GM19395 (cell line): ENCODE data around the gene ACOT13.
"Not testable (repeated sequence)": the region's sequence is repeated elsewhere in the genome, so short reads cannot be mapped to it uniquely, and the experiment has no call there.

Source experiments
- ATAC-seq: cut with Tn5 transposase; IDR thresholded peaks from one replicate; pipeline ENCODE4 v1.9.1; 2021; ENCODE audit warnings: mild to moderate bottlenecking, moderate library complexity; ENCODE audit not compliant: unreplicated experiment

Gene ACOT13

DNA sequence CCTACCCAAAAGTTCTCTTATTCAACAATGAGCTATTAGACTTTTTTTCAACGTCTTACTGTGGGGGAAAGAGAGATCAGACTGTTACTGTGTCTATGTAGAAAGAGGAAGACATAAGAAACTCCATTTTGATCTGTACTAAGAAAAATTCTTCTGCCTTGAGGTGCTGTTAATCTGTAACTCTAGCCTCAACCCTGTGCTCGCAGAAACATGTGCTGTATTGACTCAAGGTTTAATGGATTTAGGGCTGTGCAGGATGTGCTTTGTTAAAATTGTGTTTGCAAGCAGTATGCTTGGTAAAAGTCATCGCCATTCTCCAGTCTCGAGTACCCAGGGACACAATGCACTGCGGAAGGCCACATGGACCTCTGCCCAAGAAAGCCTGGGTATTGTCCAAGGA lies 5.1 kb upstream of the ACOT13 start:
- ATAC-seq = not testable (repeated sequence)

DNA sequence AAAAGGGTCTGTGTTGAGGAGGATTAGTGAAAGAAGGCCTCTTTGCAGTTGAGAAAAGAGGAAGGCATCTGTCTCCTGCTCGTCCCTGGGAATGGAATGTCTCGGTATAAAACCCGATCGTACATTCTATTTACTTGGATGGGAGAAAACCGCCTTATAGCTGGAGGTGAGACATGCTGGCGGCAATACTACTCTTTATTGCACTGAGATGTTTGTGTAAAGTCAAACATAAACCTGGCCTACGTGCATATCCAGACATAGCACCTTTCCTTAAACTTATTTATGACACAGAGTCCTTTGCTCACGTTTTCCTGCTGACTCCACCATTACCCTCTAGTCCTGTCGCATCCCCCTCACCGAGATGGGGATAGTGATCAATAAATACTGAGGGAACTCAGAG lies 4.6 kb upstream of the ACOT13 start:
- ATAC-seq = no peak

DNA sequence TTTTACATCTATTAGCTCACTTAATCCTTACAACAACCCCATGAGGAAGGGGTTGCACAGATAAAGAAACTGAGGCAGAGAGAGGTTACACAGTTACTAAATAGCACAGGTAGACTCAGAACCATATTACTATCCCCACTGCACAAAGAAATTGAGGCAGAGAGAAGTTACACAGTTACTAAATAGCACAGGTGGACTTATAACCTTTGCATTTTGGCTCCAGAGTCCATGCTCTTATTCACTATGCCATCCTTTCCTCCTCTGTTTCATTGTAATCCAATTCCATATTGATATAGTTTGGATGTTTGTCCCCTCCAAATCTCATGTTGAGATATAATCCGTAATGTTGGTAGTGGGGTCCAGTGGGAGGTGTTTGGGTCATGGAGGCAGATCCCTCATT lies 3.7 kb upstream of the ACOT13 start:
- no peak for ATAC-seq

DNA sequence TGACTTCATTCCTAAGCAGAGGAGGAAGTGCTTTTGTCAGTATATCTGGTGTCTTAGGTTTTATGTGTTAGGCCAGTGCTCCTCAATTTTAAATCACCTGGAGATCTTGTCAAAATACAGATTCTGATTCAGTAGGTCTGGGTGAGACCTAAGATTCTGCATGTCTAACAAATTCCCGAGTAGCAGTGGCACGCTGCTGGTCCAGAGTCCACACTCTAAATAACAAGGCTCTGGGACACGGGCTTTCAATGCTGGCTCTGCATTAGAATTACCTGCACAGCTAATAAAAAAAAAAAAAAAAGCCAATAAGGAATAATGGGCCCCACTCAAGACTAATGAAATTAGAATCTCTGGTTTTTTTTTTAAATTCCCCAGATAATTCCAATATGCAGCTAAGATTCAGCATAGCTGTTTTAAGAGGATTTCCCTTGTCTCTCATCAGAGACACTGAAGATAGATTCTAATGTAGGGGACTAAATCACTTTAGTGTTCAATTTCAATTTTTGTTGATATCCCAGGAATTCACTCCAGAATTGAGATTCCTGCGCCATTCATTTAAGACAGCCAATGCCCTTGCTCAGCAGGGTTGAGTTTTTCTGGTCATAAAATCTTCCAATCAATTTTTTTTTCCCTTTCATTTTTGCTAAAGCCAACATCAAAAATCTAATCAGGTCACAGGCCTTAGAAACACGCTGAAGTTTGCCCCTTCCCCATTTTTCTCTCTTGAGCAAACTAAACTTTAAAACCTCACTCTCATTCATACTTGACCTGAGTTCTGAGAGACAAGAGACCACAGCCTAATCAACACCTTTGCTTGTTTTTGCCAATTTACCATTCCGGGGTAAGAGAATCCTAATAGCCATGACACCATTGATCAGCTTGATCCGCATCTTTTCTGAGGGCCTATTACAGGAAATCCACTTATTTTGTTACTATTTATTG lies 2.6 kb upstream of the ACOT13 start:
- ATAC-seq = no peak

DNA sequence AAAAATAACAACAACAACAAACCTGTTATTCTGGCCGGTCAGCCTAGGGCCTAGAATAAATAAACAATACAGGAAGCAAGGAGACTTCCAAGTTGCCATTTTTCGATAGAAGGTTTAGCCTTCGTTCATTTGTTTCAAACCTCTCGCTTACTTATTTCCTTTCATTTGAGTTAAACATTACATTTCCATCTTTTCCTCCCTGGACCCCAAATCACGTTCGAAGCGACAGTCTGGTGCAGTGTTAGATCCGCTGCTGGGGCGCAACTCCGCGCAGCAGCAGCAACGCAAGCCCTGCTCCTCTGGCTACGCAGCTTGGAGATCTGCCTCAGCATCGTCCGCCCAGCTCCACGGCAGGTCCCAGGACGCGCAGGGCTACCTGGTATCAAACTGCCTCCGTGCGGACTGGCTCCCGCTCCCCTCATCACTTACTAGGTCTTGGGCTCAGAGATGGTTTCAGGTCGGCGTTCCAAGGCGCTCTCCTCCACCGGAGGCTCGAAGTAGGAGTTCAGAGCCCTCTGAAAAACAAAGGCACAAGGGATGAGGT lies 708 bp upstream of the ACOT13 start:
- peak; percentile 44 for ATAC-seq

DNA sequence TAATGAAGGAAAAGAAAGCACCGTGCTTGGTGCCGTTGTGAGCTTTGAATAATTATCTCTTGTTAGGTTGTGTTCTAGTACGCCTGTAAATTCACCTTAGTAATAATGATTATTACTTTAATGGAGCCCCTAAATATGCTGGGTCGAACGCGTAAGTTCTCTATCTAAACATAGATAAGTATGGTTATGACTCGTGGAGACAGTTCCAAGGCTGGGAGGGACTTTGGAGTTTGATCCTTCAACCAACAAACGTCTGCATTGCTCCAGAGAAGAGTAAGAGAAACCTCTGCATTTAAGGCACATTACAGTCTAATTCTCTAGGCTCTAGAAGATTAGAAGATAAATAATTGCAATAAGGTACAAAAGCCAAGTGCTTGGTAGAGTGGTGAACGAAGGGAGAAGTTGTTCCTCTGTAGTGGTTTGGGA lies 514 bp downstream of the ACOT13 start:
- peak; percentile 4 for ATAC-seq

DNA sequence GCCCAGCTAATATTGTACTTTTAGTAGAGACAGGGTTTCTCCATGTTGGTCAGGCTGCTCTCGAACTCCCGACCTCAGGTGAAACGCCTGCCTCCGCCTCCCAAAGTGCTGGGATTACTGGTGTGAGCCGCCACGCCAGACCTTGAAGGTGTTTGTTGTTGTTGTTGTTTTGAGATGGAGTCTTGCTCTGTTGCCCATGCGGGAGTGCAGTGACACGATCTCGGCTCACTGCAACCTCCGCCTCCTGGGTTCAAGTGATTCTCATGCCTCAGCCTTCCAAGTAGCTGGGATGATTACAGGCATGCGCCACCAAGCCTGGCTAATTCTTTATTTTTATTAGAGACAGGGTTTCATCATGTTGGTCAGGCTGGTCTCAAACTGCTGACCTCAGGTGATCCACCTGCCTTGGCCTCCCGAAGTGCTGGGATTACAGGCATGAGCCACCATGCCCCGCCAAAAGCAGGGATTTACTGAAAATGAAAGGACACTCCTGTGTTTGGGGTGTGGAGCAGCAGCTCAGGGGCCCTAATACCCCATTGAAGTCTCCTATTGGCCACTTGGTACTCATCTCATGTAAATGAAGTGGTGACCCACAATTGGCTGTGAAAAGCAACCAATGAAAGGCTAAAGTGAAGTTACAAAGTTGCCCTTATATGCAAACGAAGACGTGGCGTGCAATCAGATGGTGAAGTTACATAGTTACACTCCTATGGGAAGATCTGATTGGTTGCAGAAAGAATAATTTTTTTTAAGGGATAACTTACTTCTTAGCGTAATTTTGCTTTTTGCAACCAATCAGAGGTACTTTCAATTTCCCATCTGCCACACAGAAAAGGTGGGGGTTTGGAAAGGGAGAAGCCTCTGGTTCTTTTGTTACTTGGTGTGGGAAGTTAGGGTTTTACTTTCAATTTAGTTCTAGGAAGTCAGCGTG lies 1.5 kb downstream of the ACOT13 start:
- not testable (repeated sequence) for ATAC-seq

DNA sequence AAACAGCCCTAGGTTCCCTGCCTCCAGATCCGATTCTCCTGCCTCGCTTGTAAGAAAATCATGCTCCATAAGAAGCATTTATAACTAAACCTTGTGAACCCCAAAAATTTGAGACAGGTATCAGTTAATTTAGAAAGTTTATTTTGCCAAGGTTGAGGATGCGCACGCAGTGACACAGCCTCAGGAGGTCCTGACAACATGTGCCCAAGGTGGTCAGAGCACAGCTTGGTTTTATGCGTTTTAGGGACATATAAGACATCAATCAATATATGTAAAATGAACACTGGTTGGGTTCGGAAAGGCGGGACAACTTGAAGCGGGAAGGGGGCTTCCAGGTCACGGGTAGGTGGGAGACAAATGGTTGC lies 2.1 kb downstream of the ACOT13 start:
- no peak for ATAC-seq

DNA sequence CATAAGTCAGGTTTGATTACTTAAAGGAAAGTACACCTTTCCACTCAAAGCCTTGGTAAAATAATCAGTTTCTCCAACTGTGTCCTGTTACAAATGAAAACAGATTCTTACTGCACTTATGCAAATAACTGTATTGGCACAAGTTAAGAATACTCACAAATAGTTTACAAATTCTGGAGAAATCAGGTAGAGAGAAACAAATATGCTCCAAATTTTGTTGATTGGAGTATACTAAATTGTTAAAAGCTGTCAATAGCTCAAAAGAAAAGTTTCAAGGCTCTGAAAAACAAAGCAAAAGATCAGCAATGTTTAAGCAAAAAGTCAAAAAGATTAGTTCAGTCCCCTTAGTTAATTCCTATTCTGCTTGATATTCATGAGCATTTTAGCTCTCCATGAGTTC lies 3.6 kb downstream of the ACOT13 start:
- not testable (repeated sequence) for ATAC-seq

DNA sequence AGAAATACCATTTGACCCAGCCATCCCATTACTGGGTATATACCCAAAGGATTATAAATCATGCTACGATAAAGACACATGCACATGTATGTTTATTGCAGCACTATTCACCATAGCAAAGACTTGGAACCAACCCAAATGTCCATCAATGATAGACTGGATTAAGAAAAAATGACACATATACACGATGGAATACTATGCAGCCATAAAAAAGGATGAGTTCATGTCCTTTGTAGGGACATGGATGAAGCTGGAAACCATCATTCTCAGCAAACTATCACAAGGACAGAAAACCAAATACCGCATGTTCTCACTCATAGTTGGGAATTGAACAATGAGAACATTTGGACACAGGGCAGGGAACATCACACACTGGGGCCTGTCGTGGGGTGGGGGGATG lies 4.2 kb downstream of the ACOT13 start:
- not testable (repeated sequence) for ATAC-seq

DNA sequence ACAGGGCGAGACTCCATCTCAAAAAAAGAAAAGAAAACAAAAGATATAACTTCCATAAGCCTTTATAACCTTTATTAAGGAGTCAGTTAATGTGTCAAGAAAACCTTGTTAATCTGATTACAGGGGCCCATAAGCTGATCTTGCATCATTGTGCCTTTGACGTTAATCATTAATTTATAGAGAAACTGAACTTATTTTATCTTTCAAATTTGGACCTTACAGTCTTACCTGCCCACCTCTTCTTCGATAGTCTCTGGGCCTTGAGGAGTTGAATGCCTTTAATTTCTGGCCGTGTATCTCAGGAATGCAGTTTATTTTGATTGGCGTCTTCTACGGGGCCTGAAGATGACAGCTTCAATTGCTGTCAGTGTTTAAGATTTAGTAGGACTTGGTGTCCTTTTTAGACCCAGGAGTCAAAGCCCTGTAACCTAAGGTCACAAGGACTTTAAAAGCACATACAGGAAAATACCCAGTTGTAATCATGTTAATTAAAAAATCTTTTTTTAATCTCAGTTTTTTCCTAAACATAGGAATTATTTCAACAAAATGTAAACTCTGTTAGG lies 5.8 kb downstream of the ACOT13 start:
- ATAC-seq = no peak

DNA sequence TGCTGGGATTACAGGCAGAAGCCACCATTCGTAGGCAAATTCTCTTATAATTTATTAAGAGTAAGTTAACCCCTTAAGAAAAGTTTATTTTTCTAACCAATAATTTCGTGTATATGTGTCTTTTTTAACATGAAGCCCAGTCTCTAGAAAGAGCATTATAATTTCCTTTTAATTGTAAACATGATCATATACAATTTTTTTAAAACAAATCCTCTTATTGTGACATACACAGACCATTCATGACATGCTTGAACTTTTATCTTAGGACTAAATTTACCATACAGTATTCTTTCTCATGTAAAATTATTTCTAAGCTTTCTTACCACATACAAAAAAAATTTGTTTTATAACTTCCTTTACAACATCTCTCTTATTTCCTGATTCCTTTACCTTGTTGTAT lies 6.7 kb downstream of the ACOT13 start:
- no peak for ATAC-seq

DNA sequence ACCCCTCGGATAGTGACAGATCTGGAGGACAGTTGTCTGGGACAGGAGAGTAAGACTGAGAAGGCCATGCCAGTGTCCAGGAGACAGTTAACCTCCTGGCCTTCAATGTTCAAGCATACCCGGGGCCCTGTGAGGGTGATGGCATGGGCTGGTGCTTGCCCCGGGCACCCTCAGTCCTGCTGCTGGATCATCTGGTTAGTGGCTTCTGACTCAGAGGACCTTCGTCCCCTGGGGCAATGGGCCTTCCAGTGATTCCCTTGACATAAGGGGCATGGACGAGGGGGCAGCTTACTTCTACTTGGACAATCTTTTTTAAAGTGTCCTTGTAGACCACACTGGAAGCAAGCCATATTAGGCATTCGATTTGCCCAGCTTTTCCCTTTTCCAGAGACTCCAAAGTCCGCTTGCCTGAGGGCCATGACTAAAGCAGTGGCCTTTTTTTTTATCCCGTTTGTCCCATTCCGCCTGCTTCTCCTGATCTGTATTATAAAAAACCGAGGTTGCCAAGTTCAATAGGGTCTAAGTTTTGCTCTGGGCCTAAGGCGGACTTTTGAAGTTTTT lies 12.0 kb downstream of the ACOT13 start:
- ATAC-seq = not testable (repeated sequence)

DNA sequence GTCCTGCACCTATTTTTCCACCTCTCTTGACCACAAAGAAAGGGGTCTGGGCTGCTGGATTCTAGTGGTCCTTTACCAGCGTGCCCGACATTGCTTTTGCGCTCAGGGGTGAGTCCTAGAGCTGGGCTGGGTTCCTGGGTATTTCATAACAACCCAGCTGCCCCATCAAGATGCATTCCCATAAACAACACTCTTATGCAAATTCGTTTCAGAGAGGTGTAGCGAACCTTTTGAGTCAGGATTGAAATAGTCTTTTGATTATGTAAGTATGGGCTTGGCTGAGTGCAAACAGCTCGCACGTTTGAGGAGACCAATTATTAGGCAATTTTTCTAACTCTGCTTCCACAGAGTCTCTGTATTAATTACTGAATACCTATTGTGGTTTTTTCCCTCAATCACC lies 13.7 kb downstream of the ACOT13 start:
- no peak for ATAC-seq

DNA sequence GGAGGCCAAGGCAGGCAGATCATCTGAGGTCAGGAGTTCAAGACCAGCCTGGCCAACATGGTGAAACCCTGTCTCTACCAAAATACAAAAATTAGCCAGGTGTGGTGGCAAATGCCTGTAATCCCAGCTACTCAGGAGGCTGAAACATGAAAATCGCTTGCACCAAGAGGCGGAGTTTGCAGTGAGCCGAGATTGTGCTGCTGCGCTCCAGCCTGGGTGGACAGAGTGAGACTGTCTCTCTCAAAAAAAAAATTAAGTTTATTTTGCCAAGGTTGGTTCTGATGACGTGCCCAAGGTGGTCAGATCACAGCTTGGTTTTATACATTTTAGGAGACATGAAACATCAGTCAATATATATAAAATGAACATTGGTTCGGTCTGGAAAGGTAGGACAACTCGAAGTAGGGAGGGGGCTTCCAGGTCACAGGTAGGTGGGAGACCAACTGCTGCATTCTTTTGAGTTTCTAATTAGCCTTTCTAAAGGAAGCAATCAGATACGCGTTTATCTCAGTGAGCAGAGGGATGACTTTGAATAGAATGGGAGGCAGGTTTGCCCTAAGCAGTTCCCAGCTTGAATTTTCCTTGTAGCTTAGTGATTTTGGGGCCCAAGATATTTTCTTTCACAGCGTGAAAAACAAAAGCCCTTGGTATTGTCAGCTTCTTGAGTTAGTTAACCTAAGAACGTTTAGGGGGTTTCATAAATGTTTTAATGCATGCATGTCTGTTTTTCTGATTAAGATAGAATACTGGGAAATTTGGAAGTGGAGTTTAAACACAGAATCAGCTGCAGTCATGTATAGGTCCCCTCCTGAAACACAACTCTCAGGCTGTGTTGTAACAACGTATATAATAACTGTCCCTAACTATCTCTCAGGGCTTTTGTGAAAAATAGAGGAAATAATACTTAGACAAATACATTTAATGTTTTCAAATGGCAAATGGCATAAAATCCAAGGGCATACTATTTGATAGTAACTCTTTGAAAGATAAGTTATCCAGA lies 16.7 kb downstream of the ACOT13 start:
- no peak for ATAC-seq

DNA sequence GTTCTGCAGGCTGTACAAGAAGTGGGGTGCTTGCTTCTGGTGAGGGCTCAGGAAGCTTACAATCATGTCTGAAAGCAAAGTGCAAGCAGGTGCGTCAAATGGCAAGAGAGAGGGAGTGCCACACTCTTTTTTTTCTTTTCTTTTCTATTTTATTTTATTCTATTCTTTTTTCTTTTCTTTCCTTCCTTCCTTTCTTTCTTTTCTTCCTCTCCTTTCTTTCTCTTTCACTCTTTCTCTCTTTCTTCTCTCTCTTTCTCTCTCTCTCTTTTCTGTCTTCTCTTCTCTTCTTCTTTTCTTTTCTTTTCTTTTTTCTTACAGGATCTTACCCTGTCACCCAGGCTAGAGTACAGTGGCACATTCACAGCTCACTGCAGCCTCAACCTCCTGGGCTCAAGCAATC lies 19.5 kb downstream of the ACOT13 start:
- no peak for ATAC-seq

DNA sequence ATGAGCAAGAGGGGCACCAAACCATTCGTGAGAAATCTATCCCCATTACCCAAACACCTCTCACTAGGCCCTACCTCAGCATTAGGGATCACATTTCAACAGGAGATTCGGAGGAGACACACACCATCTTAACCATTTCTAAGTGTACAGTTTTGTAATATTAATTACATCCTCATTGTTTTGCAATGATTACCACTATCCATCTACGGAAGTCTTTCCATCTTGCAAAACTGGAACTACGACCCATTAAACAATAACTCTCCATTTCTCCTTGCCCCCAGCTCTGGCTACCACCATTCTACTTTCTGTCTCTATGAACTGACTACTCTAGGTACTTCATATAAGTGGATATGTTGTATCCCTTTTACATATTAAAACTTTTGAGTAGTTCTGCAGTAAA lies 20.1 kb downstream of the ACOT13 start:
- no peak for ATAC-seq

DNA sequence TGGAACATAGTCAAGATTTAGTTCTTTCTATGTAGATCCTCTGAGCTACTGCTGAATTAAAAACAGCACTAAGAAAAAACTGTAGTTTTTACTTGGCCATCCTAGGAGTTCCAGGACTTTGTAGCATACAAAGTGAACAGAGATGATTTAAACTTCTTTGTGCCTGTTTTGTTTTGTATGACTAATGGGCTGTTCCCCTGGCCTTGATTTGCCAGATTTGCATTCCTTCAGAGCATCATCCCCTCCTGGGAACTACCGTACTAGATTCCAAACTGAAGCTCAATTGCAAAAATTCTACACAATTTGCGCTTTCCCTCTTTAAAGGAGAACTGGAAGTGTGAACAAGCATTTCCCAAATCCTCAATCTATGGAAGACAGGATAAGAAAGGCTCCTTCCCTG lies 23.1 kb downstream of the ACOT13 start:
- no peak for ATAC-seq

DNA sequence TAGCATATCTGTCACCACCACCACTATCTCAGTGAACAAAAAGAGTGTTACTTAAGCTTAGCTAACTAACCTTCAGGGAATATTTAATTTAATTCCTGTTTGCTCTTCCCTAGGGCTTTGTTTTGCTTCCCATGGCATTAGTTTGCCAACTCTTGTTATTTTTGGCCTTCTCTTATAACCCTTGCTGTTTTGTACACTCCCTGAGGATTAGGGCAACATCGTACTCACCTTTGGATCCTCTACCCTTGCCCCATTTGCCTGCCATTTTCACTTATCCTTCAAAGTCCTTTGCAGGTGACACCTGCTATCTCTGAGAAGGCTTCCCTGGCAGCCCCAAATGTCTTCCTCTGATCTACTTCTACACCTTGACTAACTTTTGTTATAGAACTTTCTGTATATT lies 23.7 kb downstream of the ACOT13 start:
- no peak for ATAC-seq

DNA sequence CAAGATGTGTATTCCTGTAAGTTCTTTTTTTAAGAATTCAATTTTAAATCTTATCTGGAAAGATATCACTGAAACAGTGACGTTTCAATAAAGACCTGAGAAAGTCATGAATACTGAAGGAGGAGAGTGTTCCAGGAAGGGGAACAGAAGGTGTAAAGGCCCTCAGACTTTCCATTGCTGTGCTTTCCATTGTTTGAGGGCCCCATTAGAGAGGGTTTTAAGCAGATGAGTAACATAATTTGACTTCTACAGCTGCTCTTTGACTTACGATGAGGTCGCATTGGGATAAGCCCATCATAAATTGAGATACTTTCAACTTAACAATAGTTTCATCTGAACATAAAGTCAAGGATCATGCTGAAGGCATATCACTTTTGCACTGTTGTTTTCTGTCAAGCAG lies 24.7 kb downstream of the ACOT13 start:
- ATAC-seq = no peak
